GM19328 (cell line): ENCODE data around the gene ZNF804B.

Experiments
- ATAC-seq: cut with Tn5 transposase; IDR thresholded peaks from one replicate; pipeline ENCODE4 v1.9.1; 2021; ENCODE audit warnings: mild to moderate bottlenecking, moderate library complexity; ENCODE audit not compliant: unreplicated experiment

Gene ZNF804B

GRCh38 chr7:88835147-88835728 is 75.7 kb downstream of the ZNF804B start:
- peak; percentile 79 for ATAC-seq

DNA sequence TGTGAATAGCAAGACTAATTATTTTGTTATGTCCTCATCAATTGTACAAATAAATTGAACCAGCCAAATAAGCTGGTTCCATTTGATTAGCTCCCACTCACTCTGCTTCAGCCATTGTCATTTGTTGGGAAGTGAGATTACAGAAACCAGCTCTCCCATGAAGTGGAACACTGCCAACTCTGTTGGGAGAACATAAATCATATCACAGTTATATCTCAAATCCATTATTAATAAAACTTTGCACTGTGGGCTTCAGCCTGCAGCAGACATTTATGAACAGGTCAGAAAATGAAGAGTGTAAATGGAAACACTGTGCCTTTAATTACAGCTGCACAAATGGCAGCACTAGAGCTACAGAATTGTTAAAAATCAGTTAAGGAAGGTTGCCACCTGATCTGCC is 82.7 kb downstream of the ZNF804B start:
- no peak for ATAC-seq

DNA sequence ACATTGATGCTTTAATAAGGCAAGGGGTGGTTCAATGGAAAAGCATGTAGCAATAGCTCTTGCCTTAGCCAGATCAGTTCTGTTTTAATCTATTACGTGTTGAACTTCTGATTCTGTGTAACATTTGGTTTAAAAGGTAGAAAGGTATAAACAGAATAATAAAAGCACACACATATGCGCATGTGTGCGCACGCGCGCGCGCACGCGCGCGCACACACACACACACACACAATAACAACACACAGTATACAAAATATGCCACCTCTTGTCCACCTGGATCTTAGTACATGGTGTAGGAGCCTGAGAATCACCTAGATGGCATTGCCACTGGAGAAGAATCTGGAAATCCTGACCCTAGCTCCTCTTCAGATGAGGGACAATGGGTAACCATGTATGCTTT is 85.6 kb downstream of the ZNF804B start:
- no peak for ATAC-seq

DNA sequence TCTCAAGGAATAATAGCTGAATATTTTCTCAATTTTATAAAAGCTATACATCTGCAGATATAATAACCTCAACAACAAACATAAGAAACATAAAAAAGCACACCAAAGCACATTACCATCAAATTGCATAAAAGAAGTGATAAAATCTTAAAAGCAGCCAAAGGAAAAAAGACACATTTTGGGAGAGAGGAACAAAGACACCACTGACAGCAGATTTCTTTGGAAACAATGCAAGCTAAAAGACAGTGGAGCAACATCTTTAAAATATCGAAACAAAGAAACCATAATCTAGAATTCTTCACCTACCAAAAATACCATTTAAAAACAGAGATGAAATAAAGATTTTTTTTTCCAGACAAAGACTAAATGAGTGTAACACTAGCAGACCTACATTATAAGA is 91.7 kb downstream of the ZNF804B start:
- ATAC-seq: no peak

DNA sequence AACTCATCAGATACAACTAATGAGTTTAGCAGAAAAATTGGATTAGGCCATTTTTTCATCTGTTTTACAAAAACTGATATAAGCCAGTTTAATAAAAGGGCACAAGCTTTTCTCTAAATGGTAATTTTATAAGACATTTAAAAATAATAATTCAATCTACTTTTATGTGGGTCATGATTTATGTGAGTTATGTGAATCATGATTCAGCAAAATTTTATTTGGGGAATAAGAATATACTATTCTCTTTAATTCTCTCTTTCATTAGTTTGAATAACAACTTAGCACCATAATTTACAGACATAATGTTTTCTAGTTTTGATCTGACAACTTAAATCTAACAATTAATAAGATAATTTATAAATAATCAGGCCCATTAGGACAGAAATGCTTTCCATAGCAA is 99.8 kb downstream of the ZNF804B start:
- no peak for ATAC-seq

DNA sequence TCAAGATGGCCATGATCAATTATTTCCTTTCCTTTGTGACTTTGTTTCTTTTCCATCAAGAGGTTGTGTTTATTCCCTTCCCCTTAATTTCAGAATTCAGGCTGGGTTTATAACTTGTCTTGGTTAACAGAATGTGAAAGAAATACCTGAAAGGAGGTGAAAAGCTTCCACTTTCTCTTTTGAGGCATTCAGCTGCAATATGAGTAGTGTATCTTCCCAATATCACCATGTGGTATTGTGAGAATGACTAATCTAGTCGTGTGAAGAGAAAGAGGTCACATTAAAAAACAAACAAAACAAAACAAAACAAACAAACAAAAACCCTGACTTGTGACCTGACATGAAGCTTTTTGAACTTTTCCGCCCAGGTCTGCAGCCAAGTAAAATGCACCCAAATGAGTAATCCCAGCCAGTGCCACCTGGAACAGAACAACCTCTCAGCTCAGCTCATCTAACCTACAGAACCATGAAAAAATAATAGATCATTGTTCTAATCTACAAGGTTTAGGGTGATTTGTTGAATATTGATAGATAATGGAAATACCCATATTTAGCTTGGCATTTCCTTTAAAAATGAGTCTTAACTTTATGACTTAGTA is 106.9 kb downstream of the ZNF804B start:
- ATAC-seq: no peak

DNA sequence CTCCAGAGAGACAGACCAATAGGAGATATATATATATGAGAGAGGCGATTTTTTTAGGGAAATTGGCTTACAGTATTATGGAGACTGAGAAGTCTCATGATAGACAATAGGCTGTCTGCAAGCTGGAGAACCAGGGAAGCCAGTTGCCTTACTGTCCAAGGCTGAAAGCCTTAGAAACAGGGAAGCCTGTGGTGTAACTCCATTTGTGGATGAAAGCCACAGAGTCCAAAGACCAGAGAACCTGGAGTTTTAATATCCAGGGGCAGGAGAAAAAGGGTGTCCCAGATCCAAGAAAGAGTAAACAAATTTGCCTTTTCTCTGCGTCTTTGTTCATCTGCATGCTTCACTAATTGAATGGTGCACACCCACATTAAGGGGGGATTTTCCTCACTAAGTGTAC is 107.7 kb downstream of the ZNF804B start:
- ATAC-seq: no peak

DNA sequence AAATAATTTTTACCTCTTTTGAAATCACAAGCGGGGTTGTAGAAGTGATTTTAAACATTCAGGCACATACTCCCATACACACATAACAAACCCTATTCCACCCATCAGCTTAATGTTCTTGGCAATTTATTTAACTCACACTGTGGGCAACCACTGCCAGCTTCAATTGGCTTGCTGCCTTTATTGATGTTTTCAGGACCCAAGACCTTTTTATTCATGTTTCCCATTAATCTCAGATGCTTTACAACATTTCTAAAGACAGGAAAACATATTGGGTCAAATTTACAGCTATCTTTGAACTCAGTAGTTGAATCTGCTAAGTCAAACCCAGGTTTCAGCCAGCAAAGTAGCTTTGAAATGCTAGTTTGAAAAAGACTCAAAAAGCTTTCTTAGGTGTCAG is 109.0 kb downstream of the ZNF804B start:
- no peak for ATAC-seq

GRCh38 chr7:88881136-88881535 is 121.6 kb downstream of the ZNF804B start:
- no peak for ATAC-seq

DNA sequence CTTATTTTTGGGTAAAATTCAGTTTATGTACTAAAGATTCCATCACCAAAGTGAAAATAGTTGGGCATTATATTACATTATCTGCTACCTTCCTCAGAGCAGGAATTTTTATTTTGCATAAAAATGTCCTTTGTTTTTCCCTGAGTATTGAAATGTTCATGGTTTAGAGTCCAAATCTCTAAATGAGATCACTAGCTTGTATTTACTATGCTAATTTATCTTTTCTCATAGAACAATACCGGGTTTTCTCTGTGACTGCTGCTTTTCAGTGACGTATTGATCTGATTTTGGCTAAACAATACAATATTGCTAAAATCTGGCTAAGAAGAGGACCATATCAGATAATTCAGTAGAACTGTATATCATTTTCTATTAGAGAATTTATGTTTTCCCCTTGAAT is 125.6 kb downstream of the ZNF804B start:
- no peak for ATAC-seq

GRCh38 chr7:88888684-88889083 is 129.2 kb downstream of the ZNF804B start:
- no peak for ATAC-seq

DNA sequence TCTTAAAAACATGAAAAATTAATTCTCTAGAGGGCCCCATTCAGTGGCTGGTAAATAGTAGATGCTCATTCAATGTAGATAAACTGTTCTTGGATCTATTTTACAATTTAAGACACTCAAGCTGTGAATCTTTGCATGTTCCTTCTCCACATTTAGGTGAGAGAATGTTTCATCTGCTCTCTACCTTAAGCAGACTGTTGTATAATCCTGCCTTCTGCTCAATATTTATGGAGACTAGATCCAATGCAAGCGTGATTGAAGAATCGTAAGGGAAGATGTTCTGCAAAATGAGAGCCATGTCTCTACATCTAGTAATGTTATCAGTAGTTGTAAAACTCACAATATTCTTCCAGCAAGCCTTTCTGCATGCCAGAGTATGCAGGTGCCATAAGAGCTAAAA is 151.0 kb downstream of the ZNF804B start:
- ATAC-seq: no peak

- no peak for ATAC-seq
Observed at GRCh38 chr7:88912852-88913251, 153.4 kb downstream of the ZNF804B start.

GRCh38 chr7:88915615-88916014 is 156.1 kb downstream of the ZNF804B start:
- ATAC-seq: no peak

DNA sequence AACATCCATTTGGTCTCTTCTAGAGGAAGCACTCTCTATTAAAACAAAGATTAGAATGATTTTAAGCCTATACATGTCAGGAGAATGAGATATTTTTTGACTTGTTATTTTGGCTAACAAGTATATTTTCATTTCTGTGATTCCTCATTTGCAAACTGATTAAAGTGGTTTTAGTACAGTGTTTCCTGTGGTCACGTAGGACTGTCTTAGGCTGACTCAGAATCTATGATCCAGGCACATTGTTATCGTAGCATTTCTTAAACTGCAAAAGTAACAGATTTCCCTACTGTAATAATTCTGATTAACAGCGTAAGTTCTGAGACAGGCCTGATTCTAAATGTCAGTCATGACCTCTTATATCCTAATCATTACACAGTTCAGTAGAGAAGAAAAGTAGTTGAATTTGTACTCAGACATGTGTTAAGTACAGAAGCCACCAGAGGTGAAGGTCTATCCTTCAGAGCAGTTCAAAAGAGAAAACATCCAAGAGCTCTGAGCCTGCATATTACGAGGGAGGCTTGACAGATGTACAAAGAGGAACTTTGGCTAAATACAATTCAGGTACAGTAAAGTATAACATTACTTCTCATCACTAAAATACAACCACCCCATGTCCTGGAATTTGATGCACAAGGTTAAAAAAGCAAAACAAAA is 160.1 kb downstream of the ZNF804B start:
- ATAC-seq: no peak

DNA sequence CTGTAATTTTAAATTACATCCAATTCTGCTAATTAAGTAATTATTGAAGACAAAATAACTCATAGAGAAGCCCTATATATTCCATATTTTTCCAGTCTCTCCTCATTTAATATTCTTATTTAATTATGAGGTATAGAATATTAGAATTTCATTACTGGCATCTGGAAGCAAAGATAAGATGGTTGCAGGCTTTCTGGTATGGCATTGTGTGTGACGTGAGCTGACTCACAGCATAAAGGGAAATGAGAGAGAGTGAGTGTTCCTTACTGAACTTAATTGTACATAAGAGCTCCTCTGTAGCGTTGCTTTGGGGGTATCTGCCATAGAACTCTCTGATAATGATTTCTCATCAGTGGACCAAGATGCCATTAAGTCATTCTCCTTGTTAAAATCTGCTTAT is 163.4 kb downstream of the ZNF804B start:
- no peak for ATAC-seq

- no peak for ATAC-seq
Observed at GRCh38 chr7:88928276-88928675, 168.8 kb downstream of the ZNF804B start.

DNA sequence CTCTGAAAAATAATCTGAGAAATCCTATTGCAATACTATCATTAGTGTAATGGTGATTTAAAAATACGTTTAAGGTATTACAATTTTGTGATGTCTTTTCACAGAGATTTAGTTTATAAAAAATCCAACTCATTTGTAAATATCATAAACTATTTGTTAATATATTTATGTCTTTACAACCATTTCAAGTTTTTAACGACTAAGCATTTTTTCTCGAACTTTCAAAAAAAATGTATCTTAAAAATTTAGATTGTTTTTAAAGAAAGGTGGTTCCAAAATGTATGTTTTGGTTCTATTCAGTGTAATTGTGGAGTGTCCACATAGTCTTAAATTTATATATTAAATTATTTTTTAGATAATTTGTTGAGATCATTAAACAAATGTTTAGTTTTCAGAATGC is 170.2 kb downstream of the ZNF804B start:
- ATAC-seq: no peak

DNA sequence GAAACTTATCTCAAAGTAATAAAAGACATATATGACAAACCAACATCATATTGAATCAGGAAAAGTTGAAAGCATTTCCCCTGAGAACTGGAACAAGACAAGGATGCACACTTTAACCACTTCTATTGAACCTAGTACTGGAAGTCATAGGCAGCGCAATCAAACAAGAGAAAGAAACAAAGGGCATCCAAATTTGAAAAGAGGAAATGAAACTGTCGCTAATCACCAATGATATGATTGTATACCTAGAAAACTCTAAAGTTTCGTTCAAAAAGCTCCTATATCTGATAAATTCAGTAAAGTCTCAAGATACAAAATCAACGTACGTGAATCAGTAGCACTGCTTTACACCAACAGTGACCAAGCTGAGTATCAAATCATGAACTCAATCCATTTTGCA is 173.8 kb downstream of the ZNF804B start:
- no peak for ATAC-seq

DNA sequence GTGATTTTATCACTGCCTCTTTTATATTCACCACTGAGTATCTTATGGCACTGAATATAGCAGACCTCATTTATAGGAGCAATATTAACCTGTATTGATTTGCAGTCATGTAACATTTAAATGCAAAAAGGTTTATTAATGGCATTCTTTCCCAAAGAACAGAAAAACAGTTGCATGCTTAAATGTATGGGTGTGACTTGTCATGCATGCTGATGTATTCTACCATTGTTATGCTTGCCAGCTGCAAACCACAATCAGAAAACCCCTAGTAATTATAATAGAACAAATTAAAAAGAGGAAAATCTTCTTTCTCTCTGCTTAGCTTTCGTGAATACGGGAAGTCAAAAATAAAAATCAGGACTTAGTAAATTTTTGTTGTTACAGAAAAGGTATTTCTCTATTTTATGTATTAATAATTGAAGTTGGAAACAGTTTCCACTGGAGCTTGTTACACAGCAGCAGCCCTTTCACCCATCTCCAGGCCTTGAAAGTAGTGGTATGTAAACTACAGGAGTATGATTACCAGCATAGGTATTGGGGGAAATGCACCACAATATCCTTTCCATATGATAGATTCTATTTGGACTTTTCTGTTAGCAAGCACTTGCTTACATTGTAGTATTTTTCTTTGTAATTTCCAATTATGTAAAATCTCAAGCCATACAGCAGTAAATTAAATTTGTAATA is 183.5 kb downstream of the ZNF804B start:
- ATAC-seq: no peak

DNA sequence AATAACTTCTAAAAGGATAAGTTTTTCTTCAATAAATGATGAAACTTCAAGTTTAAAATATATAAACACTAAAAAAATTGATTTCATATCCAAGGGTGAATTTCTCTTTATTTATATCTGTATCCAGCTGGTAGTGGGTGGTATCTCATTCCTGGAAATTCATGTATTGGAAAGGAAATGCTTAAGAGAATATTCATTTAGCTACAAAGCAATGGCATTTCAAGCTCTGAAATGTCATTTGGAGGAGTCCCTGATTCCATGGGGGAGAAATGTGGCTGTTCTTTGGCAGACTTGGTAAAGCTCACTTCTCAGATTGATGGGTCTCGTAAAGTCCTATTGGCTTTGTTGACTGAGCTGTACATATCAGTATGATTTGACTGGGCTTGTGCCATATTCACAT is 192.3 kb downstream of the ZNF804B start:
- no peak for ATAC-seq

GRCh38 chr7:88964418-88964817 is 204.9 kb downstream of the ZNF804B start:
- no peak for ATAC-seq
